SK-N-MC (cell line): Measurements from ENCODE around the gene ZNF69.

Experiments used
- EZH2 ChIP-seq: fragments of 200-600 bp; sonication (generic); IDR thresholded peaks from one replicate; pipeline ENCODE4 v1.6.1; 2017; ENCODE audit warnings: antibody characterized with exemption
- POLR2AphosphoS5 ChIP-seq: IDR thresholded peaks from 2 replicates; pipeline ENCODE4 v1.6.1; 2012; ENCODE audit warnings: mild to moderate bottlenecking, low read depth, low read length, borderline replicate concordance

DNA sequence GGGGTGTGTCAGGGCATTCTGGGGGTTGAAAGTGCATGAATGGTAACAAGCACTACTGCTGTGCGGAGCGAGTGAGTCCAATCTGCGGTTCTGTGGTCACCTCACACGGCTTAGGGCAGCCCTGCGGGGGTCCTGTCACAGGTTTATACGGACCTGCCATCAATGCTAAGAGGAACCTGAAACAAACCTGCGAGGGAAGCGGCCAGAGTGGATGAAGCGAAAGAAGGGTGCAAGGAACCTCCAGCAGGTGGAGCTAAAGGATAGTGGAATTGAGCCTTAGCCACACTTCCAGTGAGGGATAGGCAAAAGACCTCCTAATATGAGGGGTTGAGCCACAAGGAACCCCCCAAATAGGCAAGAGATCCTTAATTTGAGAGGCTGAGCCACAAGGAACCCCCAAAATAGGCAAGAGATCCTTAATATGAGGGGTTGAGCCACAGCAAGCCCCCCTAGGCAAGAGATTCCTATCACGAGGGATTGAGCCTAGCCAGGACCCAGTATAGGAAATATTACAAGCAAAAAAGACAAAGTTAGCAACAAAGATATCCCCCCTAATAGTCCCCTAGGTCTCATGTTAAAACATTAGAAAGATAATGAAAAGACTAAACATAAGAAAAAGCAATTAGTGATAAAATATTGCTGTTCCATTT, 6.3 kb upstream of the ZNF69 start:
- TF ChIP-seq POLR2AphosphoS5 (no peak), EZH2 (no peak)
